H1 (cell line): ENCODE measurements around the gene UPK1B. TPM values are rescaled to one million over a fixed set of nuclear protein-coding genes. Genes with fewer than 3 reads are reported as not detected.

ENCODE experiments used
- CTCF ChIA-PET: fragments of 300-600 bp; sonication (Branson Sonifier 250); formaldehyde crosslinking; loops from one replicate; lab custom pipeline; 2021; ENCODE audit not compliant: partially characterized antibody; lab: Charles Lee
- POLR2A ChIA-PET: fragments of 300-600 bp; sonication (Branson Sonifier 250); formaldehyde crosslinking; loops from one replicate; lab custom pipeline; 2021; ENCODE audit warnings: inconsistent platforms; ENCODE audit not compliant: partially characterized antibody; lab: Charles Lee
- DNase-seq, 2 experiments: peaks; one replicate each; pipeline versions ENCODE4 v3.0.0 to v3.0.0-alpha.2; 2010 to 2022; ENCODE audit warnings: low spot score in 2 of 2, low read depth in 1 of 2, mixed read lengths in 1 of 2
- FAIRE-seq: peaks from 2 replicates; lab custom pipeline; 2011; peaks lifted over from hg19 to GRCh38; lab: Jason Lieb, UNC
- H2AFZ ChIP-seq: 2 replicates; pipeline ENCODE4 v1.8.1; 2012; ENCODE audit warnings: low read length, inconsistent platforms
- H2AK5ac ChIP-seq: 2 replicates; pipeline ENCODE4 v1.6.1; 2013; ENCODE audit warnings: low read depth, low read length
- H2BK120ac ChIP-seq: replicated peaks from 2 replicates; pipeline ENCODE3; 2013; ENCODE audit warnings: low read depth, low read length, inconsistent platforms
- H2BK12ac ChIP-seq: 2 replicates; pipeline ENCODE4 v1.6.1; 2013; ENCODE audit warnings: low read depth, low read length
- H2BK15ac ChIP-seq: 2 replicates; pipeline ENCODE4 v1.6.1; 2013; ENCODE audit warnings: low read length
- H2BK20ac ChIP-seq: 2 replicates; pipeline ENCODE4 v1.6.1; 2013; ENCODE audit warnings: low read length
- H2BK5ac ChIP-seq: 2 replicates; pipeline ENCODE4 v1.6.1; 2013; ENCODE audit warnings: low read depth, low read length
- H3K14ac ChIP-seq: 2 replicates; pipeline ENCODE4 v1.6.1; 2013; ENCODE audit warnings: inconsistent platforms; ENCODE audit not compliant: insufficient read length
- H3K18ac ChIP-seq: 2 replicates; pipeline ENCODE4 v1.6.1; 2013; ENCODE audit warnings: low read length; ENCODE audit errors: extremely low read depth
- H3K23ac ChIP-seq: 2 replicates; pipeline ENCODE4 v1.6.1; 2013; ENCODE audit warnings: inconsistent platforms; ENCODE audit not compliant: insufficient read length
- H3K23me2 ChIP-seq: 2 replicates; pipeline ENCODE4 v1.6.1; 2013; ENCODE audit warnings: low read depth, low read length
- H3K27ac ChIP-seq: 2 replicates; pipeline ENCODE4 v1.6.1; 2011; ENCODE audit warnings: low read depth, low read length, inconsistent platforms
- H3K27me3 ChIP-seq, 4 experiments: replicated peaks in 1 of 4; 1 replicate in 1 of 4; 2 replicates in 3 of 4; pipeline versions ENCODE4 v1.6.1 to v1.8.1; 2011 to 2013; ENCODE audit warnings: low read length in 3 of 4, mild to moderate bottlenecking in 3 of 4, inconsistent platforms in 2 of 4, mixed read lengths in 2 of 4, moderate library complexity in 1 of 4; ENCODE audit not compliant: control insufficient read depth in 3 of 4, insufficient read depth in 3 of 4; ENCODE audit errors: extremely low read depth in 1 of 4
- H3K36me3 ChIP-seq, 4 experiments: 2 replicates each; pipeline versions ENCODE4 v1.6.1 to v1.8.1; 2011 to 2013; ENCODE audit warnings: mild to moderate bottlenecking in 4 of 4, low read length in 3 of 4, moderate library complexity in 2 of 4, control low read depth in 1 of 4, inconsistent platforms in 1 of 4; ENCODE audit not compliant: insufficient read depth in 4 of 4, control insufficient read depth in 2 of 4
- H3K4ac ChIP-seq: replicated peaks from 2 replicates; pipeline ENCODE3; 2013; ENCODE audit warnings: low read length, low read depth, mixed read lengths, inconsistent platforms; ENCODE audit not compliant: insufficient read length
- H3K4me1 ChIP-seq, 4 experiments: replicated peaks in 1 of 4; 1 replicate in 1 of 4; 2 replicates in 3 of 4; pipeline versions ENCODE4 v1.6.1 to v1.8.1; 2011 to 2013; ENCODE audit warnings: low read length in 3 of 4, inconsistent platforms in 2 of 4, mixed read lengths in 1 of 4; ENCODE audit not compliant: insufficient read depth in 4 of 4, control insufficient read depth in 3 of 4
- H3K4me2 ChIP-seq, 2 experiments: 2 replicates each; pipeline versions ENCODE4 v1.6.1 to v1.8.1; 2011 to 2013; ENCODE audit warnings: low read depth in 2 of 2, low read length in 2 of 2, control low read depth in 1 of 2, inconsistent platforms in 1 of 2, mild to moderate bottlenecking in 1 of 2; ENCODE audit not compliant: insufficient read depth in 1 of 2
- H3K4me3 ChIP-seq, 4 experiments: fragments of 200-600, 300-600 bp in 1 of 4; sonication (generic), shearing (Covaris generic), sonication (Bioruptor Twin) in 1 of 4; 2 replicates each; pipeline versions ENCODE4 v1.5.1 to v1.8.1; 2011 to 2016; ENCODE audit warnings: low read length in 4 of 4, low read depth in 3 of 4, control low read depth in 2 of 4, inconsistent platforms in 2 of 4, mild to moderate bottlenecking in 2 of 4, mixed read lengths in 1 of 4, moderate library complexity in 1 of 4; ENCODE audit not compliant: insufficient read depth in 2 of 4; ENCODE audit errors: extremely low read depth in 1 of 4
- H3K56ac ChIP-seq: replicated peaks from 2 replicates; pipeline ENCODE3; 2013; ENCODE audit warnings: low read depth, mild to moderate bottlenecking, mixed read lengths, low read length, inconsistent platforms; ENCODE audit not compliant: insufficient read length
- H3K79me1 ChIP-seq: 2 replicates; pipeline ENCODE4 v1.6.1; 2013; ENCODE audit warnings: low read depth, low read length, control low read depth
- H3K79me2 ChIP-seq, 2 experiments: 2 replicates each; pipeline versions ENCODE4 v1.6.1 to v1.8.1; 2012 to 2013; ENCODE audit warnings: low read length in 2 of 2, mild to moderate bottlenecking in 2 of 2, inconsistent platforms in 1 of 2; ENCODE audit not compliant: insufficient read depth in 2 of 2, control insufficient read depth in 1 of 2
- H3K9ac ChIP-seq, 4 experiments: replicated peaks in 1 of 4; 1 replicate in 1 of 4; 2 replicates in 3 of 4; pipeline versions ENCODE4 v1.6.1 to v1.8.1; 2011 to 2013; ENCODE audit warnings: low read depth in 3 of 4, low read length in 3 of 4, control low read depth in 2 of 4, mild to moderate bottlenecking in 2 of 4, moderate library complexity in 2 of 4, inconsistent platforms in 1 of 4; ENCODE audit errors: extremely low read depth in 1 of 4
- H3K9me3 ChIP-seq, 2 experiments: 2 replicates each; pipeline versions ENCODE4 v1.6.1 to v1.8.1; 2012 to 2013; ENCODE audit warnings: mild to moderate bottlenecking in 2 of 2, moderate library complexity in 2 of 2, control low read depth in 1 of 2, inconsistent platforms in 1 of 2, low read depth in 1 of 2, low read length in 1 of 2, mixed read lengths in 1 of 2; ENCODE audit not compliant: insufficient read depth in 2 of 2
- H4K20me1 ChIP-seq, 2 experiments: replicated peaks in 1 of 2; 2 replicates each; pipeline versions ENCODE3 to v1.8.1; 2011 to 2013; ENCODE audit warnings: inconsistent platforms in 2 of 2, low read length in 2 of 2, mild to moderate bottlenecking in 1 of 2; ENCODE audit not compliant: insufficient read depth in 2 of 2, control insufficient read depth in 1 of 2
- H4K5ac ChIP-seq: 2 replicates; pipeline ENCODE4 v1.6.1; 2013; ENCODE audit warnings: low read length, low read depth, mixed read lengths, inconsistent platforms; ENCODE audit not compliant: insufficient read length
- H4K8ac ChIP-seq: 2 replicates; pipeline ENCODE4 v1.8.0; 2013; ENCODE audit warnings: mild to moderate bottlenecking, moderate library complexity, low read length, inconsistent platforms; ENCODE audit not compliant: insufficient read depth; ENCODE audit errors: extremely low read depth
- H4K91ac ChIP-seq: replicated peaks from 2 replicates; pipeline ENCODE3; 2013; ENCODE audit warnings: low read length, mixed read lengths, inconsistent platforms; ENCODE audit not compliant: insufficient read length
- BACH1 ChIP-seq: IDR thresholded peaks from 2 replicates; pipeline ENCODE4 v1.6.1; 2012; ENCODE audit warnings: low read length, improper control_type of control experiment
- BRCA1 ChIP-seq: IDR thresholded peaks from 2 replicates; pipeline ENCODE4 v1.6.1; 2012; ENCODE audit warnings: low read depth, low read length, improper control_type of control experiment
- CEBPB ChIP-seq: IDR thresholded peaks from 2 replicates; pipeline ENCODE4 v1.6.1; 2012; ENCODE audit warnings: low read depth, low read length
- CTCF ChIP-seq, 3 experiments: IDR thresholded peaks; 1 replicate in 2 of 3; 2 replicates in 1 of 3; pipeline versions ENCODE4 v1.5.1 to v1.6.1; 2011; ENCODE audit warnings: low read length in 3 of 3, mild to moderate bottlenecking in 3 of 3, inconsistent platforms in 2 of 3, low read depth in 1 of 3, moderate library complexity in 1 of 3; ENCODE audit not compliant: insufficient read depth in 1 of 3; ENCODE audit errors: control extremely low read depth in 1 of 3
- FOSL1 ChIP-seq: IDR thresholded peaks from 2 replicates; pipeline ENCODE4 v1.6.1; 2011; ENCODE audit warnings: mild to moderate bottlenecking, low read depth, low read length, moderate library complexity; ENCODE audit not compliant: insufficient read depth
- GTF2F1 ChIP-seq: IDR thresholded peaks from 2 replicates; pipeline ENCODE4 v1.6.1; 2012; ENCODE audit warnings: low read depth, low read length, improper control_type of control experiment, borderline replicate concordance
- HDAC6 ChIP-seq: IDR thresholded peaks from one replicate; pipeline ENCODE4 v1.7.1; 2012; ENCODE audit warnings: low read depth, mild to moderate bottlenecking, inconsistent platforms, low read length, moderate library complexity
- KDM1A ChIP-seq: fragments of 200-600, 300-600 bp; sonication (generic); IDR thresholded peaks from 2 replicates; pipeline ENCODE4 v1.7.1; 2016; ENCODE audit warnings: mild to moderate bottlenecking, low read length, borderline replicate concordance
- POU5F1 ChIP-seq: IDR thresholded peaks from 2 replicates; pipeline ENCODE4 v1.6.1; 2011; ENCODE audit warnings: low read depth, mild to moderate bottlenecking, low read length, moderate library complexity
- SIN3A ChIP-seq, 2 experiments: IDR thresholded peaks in 1 of 2; conservative IDR thresholded peaks in 1 of 2; 2 replicates each; pipeline ENCODE4 v1.6.1; 2011 to 2012; ENCODE audit warnings: low read length in 2 of 2, improper control_type of control experiment in 1 of 2, low read depth in 1 of 2, mild to moderate bottlenecking in 1 of 2
- SUZ12 ChIP-seq: fragments of 200-600 bp; sonication (generic); IDR thresholded peaks from 2 replicates; pipeline ENCODE4 v1.6.1; 2012; ENCODE audit warnings: mild to moderate bottlenecking, inconsistent platforms, low read length, moderate library complexity, mixed read lengths
- TAF1 ChIP-seq: IDR thresholded peaks from 2 replicates; pipeline ENCODE4 v1.6.1; 2011; ENCODE audit warnings: mild to moderate bottlenecking, low read depth, low read length
- TEAD4 ChIP-seq: IDR thresholded peaks from 2 replicates; pipeline ENCODE4 v1.6.1; 2012; ENCODE audit warnings: low read depth, low read length, inconsistent platforms, mixed read lengths
- WGBS, 2 experiments: shearing (Covaris generic) in 1 of 2; methylation state at CpG; one replicate each; pipeline versions ENCODE4 v1.1.6 to v1.1.7; 2013 to 2015; ENCODE audit warnings: low lambda C conversion rate in 2 of 2, mixed read lengths in 2 of 2, inconsistent platforms in 1 of 2, low coverage in 1 of 2, missing lambda C conversion rate in 1 of 2; ENCODE audit not compliant: insufficient replicate concordance in 2 of 2, insufficient coverage in 1 of 2, insufficient read length in 1 of 2; ENCODE audit errors: extremely low coverage in 1 of 2, missing lambda C conversion rate in 1 of 2; 5-methylcytosine and 5-hydroxymethylcytosine counted together
- polyA plus RNA-seq, 7 experiments: library from polyadenylated mRNA; depleted of rRNA in 3 of 7; stranded (reverse) in 5 of 7; unstranded in 2 of 7; fragments of >200 nt in 5 of 7; fragments of 200-250 nt in 2 of 7; gene quantifications; 1 replicate in 5 of 7; 2 replicates in 1 of 7; 4 replicates in 1 of 7; pipeline versions ENCODE4 v1.2.1 to v1.2.3, GENCODE V29; 2011 to 2013; ENCODE audit warnings: missing spikeins in 2 of 7, mixed read lengths in 2 of 7
- total RNA-seq: library from RNA; stranded (reverse); fragmentation: NEBNext Ultra II Directional; extraction: Animal tissue kit (Norgen Biotek cat#: 25700); gene quantifications from 2 replicates; pipeline ENCODE4 v1.2.1, GENCODE V29; 2021

Gene UPK1B
- total and polyA plus RNA-seq, 2 of the 8 experiments (the other 6 are each of a cell fraction or from before 2014, with no cell fraction given): 0.67 to 0.68 TPM

DNA sequence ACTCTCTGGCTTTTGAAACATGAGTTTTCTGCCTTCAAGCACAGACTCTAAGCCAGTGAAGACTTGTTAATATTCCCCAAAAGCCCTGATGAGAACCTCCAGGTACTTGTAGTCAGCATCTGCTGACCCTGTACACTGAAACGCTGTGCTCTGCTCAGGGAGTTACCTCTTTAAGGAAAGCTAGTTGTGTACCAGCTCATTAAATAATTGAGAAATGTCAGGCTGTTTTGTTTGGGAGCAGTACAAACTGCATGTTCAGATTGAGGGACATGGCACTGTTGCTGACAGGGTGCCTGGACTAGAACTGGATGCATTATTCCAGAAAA, 21.7 kb downstream of the UPK1B start:
- Histone ChIP-seq H4K91ac (no peak overlapping the region), H3K79me2 (no peaks in the 10 kb centered on the region), H3K4me3 (no peak overlapping the region), H4K5ac (no peak overlapping the region), H2AFZ (no peak overlapping the region), H3K23ac (no peak overlapping the region), H3K4me1 (no peaks in the 10 kb centered on the region), H4K20me1 (no peaks in the 10 kb centered on the region), H2AK5ac (no peak overlapping the region), H2BK12ac (no peak overlapping the region), H3K4ac (no peak overlapping the region), H3K56ac (no peak overlapping the region), H4K8ac (no peak overlapping the region), H2BK5ac (no peak overlapping the region), H3K18ac (no peak overlapping the region), H3K23me2 (no peaks in the 10 kb centered on the region; the same call in 1 of the 2 replicates), H3K27ac (no peak overlapping the region), H3K14ac (no peak overlapping the region), H2BK20ac (no peak overlapping the region), H3K9ac (no peak overlapping the region), H3K4me2 (no peak overlapping the region), H3K36me3 (no peaks in the 10 kb centered on the region), H2BK15ac (no peak overlapping the region), H3K79me1 (no peaks in the 10 kb centered on the region), H3K9me3 (no peaks in the 10 kb centered on the region), H2BK120ac (no peak overlapping the region), H3K27me3 (no peaks in the 10 kb centered on the region)
- 94% methylated on average over 1 of the region's 1 CpG; no CpG with 5 or more reads in 1 of the 2 experiments for WGBS, 2 experiments
- ChIA-PET POLR2A (no interaction called here), CTCF (no interaction called here)
- no peak for DNase-seq
- TF ChIP-seq BRCA1 (no peak), BACH1 (no peak), FOSL1 (no peak), CTCF (IDR thresholded peaks at IDR 0.05; ENCODE audit: control extremely low read depth in 1 of 3, insufficient read depth in 1 of 3, low read depth in 1 of 3, low read length in 3 of 3) (no peak), TEAD4 (no peak), HDAC6 (no peak), KDM1A (no peak), SIN3A (conservative IDR thresholded peaks at IDR 0.05 in 1 of 2, IDR thresholded peaks at IDR 0.05 in 1 of 2; ENCODE audit: low read depth in 1 of 2, low read length in 2 of 2) (no peak), TAF1 (no peak), SUZ12 (no peak), CEBPB (no peak), GTF2F1 (no peak), POU5F1 (no peak)
- no peak for FAIRE-seq
